GM11168 (cell line): ENCODE measurements around the gene YIF1A.

Experiments
- in situ Hi-C: fragments of 300-500 bp; cut with MboI; formaldehyde crosslinking; loops from one replicate; pipeline ENCODE4 v1.12.0; 2022; ENCODE audit warnings: low sequenced_read_pairs; ENCODE audit not compliant: unreplicated experiment

YIF1A gene, protein sequence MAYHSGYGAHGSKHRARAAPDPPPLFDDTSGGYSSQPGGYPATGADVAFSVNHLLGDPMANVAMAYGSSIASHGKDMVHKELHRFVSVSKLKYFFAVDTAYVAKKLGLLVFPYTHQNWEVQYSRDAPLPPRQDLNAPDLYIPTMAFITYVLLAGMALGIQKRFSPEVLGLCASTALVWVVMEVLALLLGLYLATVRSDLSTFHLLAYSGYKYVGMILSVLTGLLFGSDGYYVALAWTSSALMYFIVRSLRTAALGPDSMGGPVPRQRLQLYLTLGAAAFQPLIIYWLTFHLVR

GRCh38 chr11:66288671-66289547, at the start of gene YIF1A:
YIF1A (minus strand) TSS chr11:66289143; CDS start chr11:66288985, 158 bp downstream.
- in situ Hi-C loops, result no loop called here

DNA sequence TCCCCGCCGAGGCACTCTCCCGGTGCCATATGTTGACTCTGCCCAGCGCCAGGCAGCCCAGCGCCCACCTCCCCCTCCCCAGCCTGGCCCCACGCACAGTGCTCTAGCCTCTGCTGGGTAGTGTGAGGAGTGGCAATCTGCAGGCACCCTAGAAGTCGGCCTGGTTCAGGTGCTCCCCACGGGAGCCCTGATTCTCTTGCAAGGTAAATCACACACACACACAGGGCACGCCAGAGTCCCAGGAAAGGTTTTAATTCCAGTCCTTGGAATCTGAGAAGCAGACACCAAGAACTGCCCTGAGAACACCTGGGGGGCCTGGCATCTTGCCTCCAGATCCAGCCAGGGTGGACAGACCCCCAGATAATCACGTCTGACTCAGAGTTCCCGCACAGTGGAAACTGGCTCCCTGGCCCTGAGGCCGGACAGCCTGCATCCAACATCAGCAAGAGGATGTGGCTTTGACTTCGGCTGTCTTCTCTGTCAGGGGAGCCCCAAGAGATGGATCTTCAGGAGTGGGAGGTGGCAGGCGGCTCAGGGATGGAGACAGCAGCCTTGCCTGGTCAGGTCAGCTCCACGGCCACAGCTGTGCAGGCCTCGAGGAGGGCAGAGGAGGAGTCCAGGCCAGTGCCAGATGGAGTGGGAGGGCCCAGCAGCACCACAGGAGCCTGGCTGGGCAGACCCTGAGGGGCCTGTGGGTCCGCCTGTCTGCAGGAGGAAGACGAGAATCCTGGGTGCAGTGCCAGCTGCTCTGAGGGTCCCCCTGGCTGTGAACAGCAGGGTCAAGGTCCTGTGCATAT, 48.4 kb upstream of the YIF1A start:
- in situ Hi-C loops, result no loop called here

- in situ Hi-C loops, result no loop called here
Observed at GRCh38 chr11:66336234-66337102, 47.5 kb upstream of the YIF1A start, which contains the start of gene RIN1. RIN1 (minus strand) TSS chr11:66336434; CDS start chr11:66336402, 32 bp downstream.

- in situ Hi-C loops, result no loop called here
Observed at GRCh38 chr11:66335531-66336233, 46.7 kb upstream of the YIF1A start.

GRCh38 chr11:66334605-66335442, 45.9 kb upstream of the YIF1A start:
- in situ Hi-C loops, result no loop called here

GRCh38 chr11:66333896-66334604, 45.1 kb upstream of the YIF1A start:
- in situ Hi-C loops, result no loop called here

GRCh38 chr11:66333220-66333877, 44.4 kb upstream of the YIF1A start:
- in situ Hi-C loops, result no loop called here

- in situ Hi-C loops, result no loop called here
Observed at GRCh38 chr11:66332371-66333219, 43.7 kb upstream of the YIF1A start.

GRCh38 chr11:66331542-66332370, 42.8 kb upstream of the YIF1A start:
- in situ Hi-C loops, result no loop called here

- in situ Hi-C loops, result no loop called here
Observed at GRCh38 chr11:66330931-66331330, 42.0 kb upstream of the YIF1A start.

- in situ Hi-C loops, result no loop called here
Observed at GRCh38 chr11:66329165-66329673, 40.3 kb upstream of the YIF1A start.

- in situ Hi-C loops, result no loop called here
Observed at GRCh38 chr11:66328302-66329144, 39.6 kb upstream of the YIF1A start.

- in situ Hi-C loops, result no loop called here
Observed at GRCh38 chr11:66328031-66328301, 39.0 kb upstream of the YIF1A start.

- in situ Hi-C loops, result no loop called here
Observed at GRCh38 chr11:66327171-66328030, 38.5 kb upstream of the YIF1A start.
